Neural cell (in vitro differentiated cells): ENCODE results near the gene SETMAR.

Source experiments
- CTCF ChIP-seq: fragments of 450-650 bp; IDR thresholded peaks from 2 replicates; pipeline ENCODE4 v1.5.1; 2014; ENCODE audit warnings: antibody characterized with exemption, mild to moderate bottlenecking, moderate library complexity; ENCODE audit not compliant: poor library complexity, severe bottlenecking
- EP300 ChIP-seq: fragments of 450-650 bp; conservative IDR thresholded peaks from 2 replicates; pipeline ENCODE4 v1.6.1; 2014; ENCODE audit warnings: antibody characterized with exemption, mild to moderate bottlenecking, moderate library complexity; ENCODE audit not compliant: poor library complexity, severe bottlenecking
- EZH2 ChIP-seq: fragments of 200-600, 300-800 bp; shearing (Covaris generic), sonication (generic); IDR thresholded peaks from 2 replicates; pipeline ENCODE4 v1.6.1; 2014; ENCODE audit warnings: antibody characterized with exemption, low read length, borderline replicate concordance, mild to moderate bottlenecking; ENCODE audit not compliant: insufficient read depth, poor library complexity, severe bottlenecking
- MXI1 ChIP-seq: fragments of 450-650 bp; conservative IDR thresholded peaks from 2 replicates; pipeline ENCODE4 v1.6.1; 2014; ENCODE audit warnings: antibody characterized with exemption, mild to moderate bottlenecking; ENCODE audit not compliant: poor library complexity, severe bottlenecking
- POLR2AphosphoS5 ChIP-seq: IDR thresholded peaks from 2 replicates; pipeline ENCODE4 v1.6.1; 2012

GRCh38 chr3:4306860-4307259 is 3.7 kb downstream of the SETMAR start:
- no peak for TF ChIP-seq POLR2AphosphoS5
- no peak for TF ChIP-seq CTCF
- TF ChIP-seq EZH2, result no peak
- no peak for TF ChIP-seq MXI1
- no peak for TF ChIP-seq EP300
